PFSK-1 (cell line): Measurements from ENCODE around the gene EXOC4. TPM values are rescaled to one million over a fixed set of nuclear protein-coding genes. Genes with fewer than 3 reads are reported as not detected.

Experiments used
- FOXP2 ChIP-seq: optimal IDR thresholded peaks from 2 replicates; pipeline ENCODE3; 2011; ENCODE audit warnings: borderline replicate concordance, control low read depth, inconsistent platforms; ENCODE audit not compliant: insufficient read depth; ENCODE audit errors: extremely low read length, extremely low read depth
- POLR2AphosphoS5 ChIP-seq: IDR thresholded peaks from 2 replicates; pipeline ENCODE4 v1.6.1; 2012; ENCODE audit warnings: low read depth, mild to moderate bottlenecking, control low read depth, low read length, moderate library complexity
- REST ChIP-seq, 2 experiments: IDR thresholded peaks; 2 replicates each; pipeline versions ENCODE4 v1.6.1 to v1.8.0; 2011 to 2012; ENCODE audit warnings: low read depth in 2 of 2, low read length in 2 of 2, control low read depth in 1 of 2, inconsistent platforms in 1 of 2, mild to moderate bottlenecking in 1 of 2, moderate library complexity in 1 of 2; ENCODE audit not compliant: insufficient read depth in 1 of 2
- SIN3A ChIP-seq: IDR thresholded peaks from 2 replicates; pipeline ENCODE4 v1.6.1; 2012; ENCODE audit warnings: mild to moderate bottlenecking, low read length, moderate library complexity, borderline replicate concordance; ENCODE audit not compliant: insufficient read depth
- TAF1 ChIP-seq: IDR thresholded peaks from 2 replicates; pipeline ENCODE4 v1.6.1; 2012; ENCODE audit warnings: low read length, control low read depth, borderline replicate concordance; ENCODE audit not compliant: insufficient read depth
- polyA plus RNA-seq: library from polyadenylated mRNA; unstranded; fragments of >200 nt; gene quantifications from one replicate; pipeline ENCODE4 v1.2.1, GENCODE V29; 2012; ENCODE audit warnings: low read depth, missing spikeins; ENCODE audit not compliant: insufficient read length

EXOC4 gene
- polyA plus RNA-seq: 31.3 TPM

DNA sequence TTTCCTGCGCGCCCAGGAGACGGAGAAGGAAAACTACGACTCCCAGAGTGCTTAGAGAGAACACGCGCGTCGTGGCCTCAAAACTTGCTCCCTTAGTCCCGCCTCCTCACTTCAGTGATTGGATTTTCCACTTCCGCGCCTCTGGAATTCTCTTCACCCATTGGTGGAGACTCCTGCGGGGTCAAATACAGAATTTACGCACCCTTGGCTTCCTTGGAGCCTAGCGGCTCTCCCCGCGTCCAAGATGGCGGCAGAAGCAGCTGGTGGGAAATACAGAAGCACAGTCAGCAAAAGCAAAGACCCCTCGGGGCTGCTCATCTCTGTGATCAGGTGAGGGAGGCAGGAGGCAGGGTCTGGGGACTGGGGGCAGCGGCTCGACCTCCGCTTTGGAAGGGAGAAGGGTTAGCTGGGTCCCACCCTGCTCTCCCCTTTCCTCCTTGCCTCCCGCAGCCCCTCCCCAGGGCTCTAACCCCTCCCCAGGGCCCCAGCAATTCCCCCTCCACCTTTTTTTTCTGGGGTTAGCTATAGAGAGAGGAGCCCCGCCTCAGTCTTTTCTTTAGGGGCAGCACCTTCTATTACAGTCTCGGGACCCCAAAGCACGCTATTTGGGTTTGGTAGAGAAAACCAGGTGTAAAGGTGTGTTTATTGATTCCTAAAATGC lies at the start of gene EXOC4:
TSS of gene EXOC4 (plus strand) at position 221 of the 661 bp plus-strand sequence.
- TF ChIP-seq FOXP2 (no peak), REST (IDR thresholded peaks at IDR 0.05; ENCODE audit: insufficient read depth in 1 of 2, low read depth in 2 of 2, low read length in 2 of 2) (no peak), SIN3A (no peak), TAF1 (peak; percentile 65; the same call in 1 of the 2 replicates), POLR2AphosphoS5 (peak; percentile 90)

DNA sequence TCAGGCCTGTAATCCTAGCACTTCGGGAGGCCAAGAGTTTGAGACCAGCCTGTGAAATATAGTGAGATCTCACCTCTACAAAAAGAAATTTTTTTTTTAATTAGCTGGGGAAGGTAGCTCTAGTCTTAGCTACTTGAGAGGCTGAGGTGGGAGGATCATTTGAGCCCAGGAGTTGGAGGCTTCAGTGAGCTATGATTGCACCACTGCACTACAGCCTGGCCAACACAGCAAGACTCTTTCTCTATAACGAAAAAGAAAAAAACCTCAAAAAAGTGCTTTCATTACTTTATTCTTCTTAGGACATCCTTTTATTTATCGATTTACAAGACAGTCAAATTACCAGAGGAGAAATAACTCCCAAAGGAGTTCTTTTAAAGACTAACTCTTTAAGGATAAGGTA lies 49.4 kb upstream of the EXOC4 start:
- no peak for TF ChIP-seq SIN3A
- TF ChIP-seq POLR2AphosphoS5: no peak
- TF ChIP-seq TAF1: no peak
- TF ChIP-seq REST (IDR thresholded peaks at IDR 0.05; ENCODE audit: insufficient read depth in 1 of 2, low read depth in 2 of 2, low read length in 2 of 2): no peak

DNA sequence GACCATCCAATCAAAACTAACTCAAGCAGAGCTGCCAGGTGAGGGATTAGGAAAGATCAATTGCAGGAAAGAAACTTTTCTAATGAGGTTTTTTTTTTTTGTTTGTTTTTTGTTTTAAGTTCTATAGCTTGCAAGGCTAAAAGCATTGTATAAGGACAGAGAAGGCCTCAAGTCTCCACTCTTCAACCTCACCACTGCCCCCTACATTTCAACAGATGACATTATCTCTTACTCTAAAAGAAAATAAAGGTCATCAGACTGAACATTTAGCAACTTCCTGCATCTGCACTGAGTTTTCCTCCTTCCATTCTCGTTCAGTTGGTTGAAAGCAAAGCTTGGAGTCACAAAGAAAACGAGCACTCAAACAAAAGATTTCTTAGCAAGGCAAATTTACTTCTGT lies 45.2 kb upstream of the EXOC4 start:
- TF ChIP-seq FOXP2 (no peak), REST (IDR thresholded peaks at IDR 0.05; ENCODE audit: insufficient read depth in 1 of 2, low read depth in 2 of 2, low read length in 2 of 2) (no peak), POLR2AphosphoS5 (no peak), SIN3A (no peak), TAF1 (no peak)

DNA sequence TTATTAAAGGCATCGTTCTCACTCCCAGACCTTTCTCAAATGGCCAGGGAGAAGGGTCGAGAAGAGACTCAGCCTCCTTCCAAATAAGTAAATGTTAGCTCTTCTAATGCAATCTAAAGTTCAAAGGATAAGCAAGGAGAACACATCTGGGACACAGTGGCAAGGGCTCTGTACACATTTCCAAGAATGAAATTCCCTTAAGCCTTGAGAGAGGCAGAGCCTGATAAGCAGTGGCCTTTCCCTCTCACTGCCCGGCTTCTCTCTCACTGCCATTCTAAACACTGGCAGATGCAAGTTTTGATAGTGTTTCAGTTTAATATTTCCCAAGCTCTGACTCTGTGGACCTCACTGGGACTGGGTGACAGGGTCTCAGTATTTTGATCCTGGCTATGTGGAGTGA lies 35.1 kb upstream of the EXOC4 start:
- TF ChIP-seq REST (IDR thresholded peaks at IDR 0.05; ENCODE audit: insufficient read depth in 1 of 2, low read depth in 2 of 2, low read length in 2 of 2): no peak
- no peak for TF ChIP-seq TAF1
- no peak for TF ChIP-seq FOXP2
- TF ChIP-seq POLR2AphosphoS5: no peak
- TF ChIP-seq SIN3A: no peak
